WTC11 (cell line): Measurements from ENCODE around the gene PDPK1.
"Not testable (repeated sequence)": the region's sequence is repeated elsewhere in the genome, so short reads cannot be mapped to it uniquely, and the experiment has no call there.

ENCODE experiments used
- CTCF ChIP-seq: fragments of 200-600 bp; IDR thresholded peaks from 2 replicates; pipeline ENCODE4 v1.8.0; 2022; ENCODE audit warnings: antibody characterized with exemption
- FOXK1 ChIP-seq: sonication (generic); formaldehyde crosslinking; IDR thresholded peaks from 2 replicates; pipeline ENCODE4 v1.8.0; 2022; ENCODE audit warnings: mild to moderate bottlenecking, moderate library complexity, missing genetic modification reagents
- GABPB1 ChIP-seq: sonication (generic); formaldehyde crosslinking; IDR thresholded peaks from 2 replicates; pipeline ENCODE4 v1.8.1; 2023; ENCODE audit warnings: mild to moderate bottlenecking, missing genetic modification reagents
- JUN ChIP-seq: sonication (generic); formaldehyde crosslinking; IDR thresholded peaks from 2 replicates; pipeline ENCODE4 v1.8.0; 2023; ENCODE audit warnings: mild to moderate bottlenecking, missing genetic modification reagents
- MAX ChIP-seq: sonication (generic); formaldehyde crosslinking; IDR thresholded peaks from 2 replicates; pipeline ENCODE4 v1.8.0; 2022; ENCODE audit warnings: mild to moderate bottlenecking, missing genetic modification reagents
- NFYB ChIP-seq: sonication (generic); formaldehyde crosslinking; conservative IDR thresholded peaks from 2 replicates; pipeline ENCODE4 v1.8.0; 2022; ENCODE audit warnings: low read depth, missing genetic modification reagents
- NR2C2 ChIP-seq: sonication (generic); formaldehyde crosslinking; IDR thresholded peaks from 2 replicates; pipeline ENCODE4 v1.8.0; 2022; ENCODE audit warnings: mild to moderate bottlenecking, missing genetic modification reagents
- ZNF121 ChIP-seq: sonication (generic); formaldehyde crosslinking; IDR thresholded peaks from 2 replicates; pipeline ENCODE4 v1.8.0; 2023; ENCODE audit warnings: missing genetic modification reagents
- ZNF317 ChIP-seq: sonication (generic); formaldehyde crosslinking; IDR thresholded peaks from 2 replicates; pipeline ENCODE4 v1.8.1; 2023; ENCODE audit warnings: low read depth, mild to moderate bottlenecking, moderate library complexity, missing genetic modification reagents, borderline replicate concordance
- ZNF396 ChIP-seq: fragments of 250-450 bp; sonication (Bioruptor Pico); IDR thresholded peaks from 2 replicates; pipeline ENCODE4 v1.8.0; 2021; ENCODE audit warnings: mild to moderate bottlenecking, moderate library complexity, borderline replicate concordance
- TF ChIP-seq, protein P1 (sequence below): sonication (generic); formaldehyde crosslinking; IDR thresholded peaks from 2 replicates; pipeline ENCODE4 v1.8.0; 2022; ENCODE audit warnings: mild to moderate bottlenecking, missing genetic modification reagents
- TF ChIP-seq, protein P2 (sequence below): fragments of 250-450 bp; sonication (Bioruptor Pico); IDR thresholded peaks from 2 replicates; pipeline ENCODE4 v1.9.0; 2021; ENCODE audit warnings: mild to moderate bottlenecking

GRCh38 chr16:2567506-2567905 is 29.7 kb downstream of the PDPK1 start:
- not testable (repeated sequence) for TF ChIP-seq CTCF; NR2C2 (CRISPR knock-in tag); NFYB (CRISPR knock-in tag); FOXK1 (CRISPR knock-in tag); JUN (CRISPR knock-in tag); ZNF396; GABPB1; MAX (CRISPR knock-in tag); ZNF317 (CRISPR knock-in tag); ZNF121 (CRISPR knock-in tag)
- TF ChIP-seq, protein P1, sequence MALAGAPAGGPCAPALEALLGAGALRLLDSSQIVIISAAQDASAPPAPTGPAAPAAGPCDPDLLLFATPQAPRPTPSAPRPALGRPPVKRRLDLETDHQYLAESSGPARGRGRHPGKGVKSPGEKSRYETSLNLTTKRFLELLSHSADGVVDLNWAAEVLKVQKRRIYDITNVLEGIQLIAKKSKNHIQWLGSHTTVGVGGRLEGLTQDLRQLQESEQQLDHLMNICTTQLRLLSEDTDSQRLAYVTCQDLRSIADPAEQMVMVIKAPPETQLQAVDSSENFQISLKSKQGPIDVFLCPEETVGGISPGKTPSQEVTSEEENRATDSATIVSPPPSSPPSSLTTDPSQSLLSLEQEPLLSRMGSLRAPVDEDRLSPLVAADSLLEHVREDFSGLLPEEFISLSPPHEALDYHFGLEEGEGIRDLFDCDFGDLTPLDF, result not testable (repeated sequence)
- TF ChIP-seq, protein P2, sequence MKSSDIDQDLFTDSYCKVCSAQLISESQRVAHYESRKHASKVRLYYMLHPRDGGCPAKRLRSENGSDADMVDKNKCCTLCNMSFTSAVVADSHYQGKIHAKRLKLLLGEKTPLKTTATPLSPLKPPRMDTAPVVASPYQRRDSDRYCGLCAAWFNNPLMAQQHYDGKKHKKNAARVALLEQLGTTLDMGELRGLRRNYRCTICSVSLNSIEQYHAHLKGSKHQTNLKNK (CRISPR knock-in tag), result not testable (repeated sequence)
